Measurements from ENCODE around the gene TPT1. TPM values are rescaled to one million over a fixed set of nuclear protein-coding genes. Genes with fewer than 3 reads are reported as not detected.
A peak's percentile ranks its signal among the peaks of the same experiment; 100 is the strongest.

The TPT1 gene
- total and polyA plus RNA-seq, 9 of the 15 experiments (the other 6 are each of a cell fraction or from before 2014, with no cell fraction given): 602 to 2,508 (median 1,784) TPM

DNA sequence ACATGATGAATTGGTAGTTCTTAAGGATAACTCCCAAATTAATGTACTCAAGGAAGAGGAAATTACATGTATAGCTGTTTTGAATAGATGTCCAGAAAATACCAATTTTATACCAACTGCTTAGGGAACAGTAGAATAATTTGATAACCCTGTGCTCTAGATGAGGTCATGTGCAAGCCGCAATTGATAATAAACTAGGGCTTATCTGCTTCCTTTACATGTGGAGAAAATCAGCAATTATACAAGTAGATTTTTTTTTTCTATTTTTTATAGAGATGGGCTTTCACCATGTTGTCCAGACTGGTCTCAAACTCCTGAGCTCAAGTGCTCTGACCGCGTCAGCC is 9.3 kb downstream of the TPT1 start:
- POLR2A ChIA-PET: interaction anchor here (1.3 to 4.1 kb wide), 3 partner anchors 9 to 15 kb away, joined by 4 to 27 read pairs (median 9); partner anchors contain the start of gene TPT1
- DNase-seq (ENCODE audit: extremely low read depth in 1 of 4, low spot score in 3 of 4): no peak
- TF ChIP-seq ILF3 (IDR thresholded peaks at IDR 0.05; ENCODE audit: borderline replicate concordance): peak; percentile 27; the same call in 1 of the 2 replicates
- TF ChIP-seq, protein P1, sequence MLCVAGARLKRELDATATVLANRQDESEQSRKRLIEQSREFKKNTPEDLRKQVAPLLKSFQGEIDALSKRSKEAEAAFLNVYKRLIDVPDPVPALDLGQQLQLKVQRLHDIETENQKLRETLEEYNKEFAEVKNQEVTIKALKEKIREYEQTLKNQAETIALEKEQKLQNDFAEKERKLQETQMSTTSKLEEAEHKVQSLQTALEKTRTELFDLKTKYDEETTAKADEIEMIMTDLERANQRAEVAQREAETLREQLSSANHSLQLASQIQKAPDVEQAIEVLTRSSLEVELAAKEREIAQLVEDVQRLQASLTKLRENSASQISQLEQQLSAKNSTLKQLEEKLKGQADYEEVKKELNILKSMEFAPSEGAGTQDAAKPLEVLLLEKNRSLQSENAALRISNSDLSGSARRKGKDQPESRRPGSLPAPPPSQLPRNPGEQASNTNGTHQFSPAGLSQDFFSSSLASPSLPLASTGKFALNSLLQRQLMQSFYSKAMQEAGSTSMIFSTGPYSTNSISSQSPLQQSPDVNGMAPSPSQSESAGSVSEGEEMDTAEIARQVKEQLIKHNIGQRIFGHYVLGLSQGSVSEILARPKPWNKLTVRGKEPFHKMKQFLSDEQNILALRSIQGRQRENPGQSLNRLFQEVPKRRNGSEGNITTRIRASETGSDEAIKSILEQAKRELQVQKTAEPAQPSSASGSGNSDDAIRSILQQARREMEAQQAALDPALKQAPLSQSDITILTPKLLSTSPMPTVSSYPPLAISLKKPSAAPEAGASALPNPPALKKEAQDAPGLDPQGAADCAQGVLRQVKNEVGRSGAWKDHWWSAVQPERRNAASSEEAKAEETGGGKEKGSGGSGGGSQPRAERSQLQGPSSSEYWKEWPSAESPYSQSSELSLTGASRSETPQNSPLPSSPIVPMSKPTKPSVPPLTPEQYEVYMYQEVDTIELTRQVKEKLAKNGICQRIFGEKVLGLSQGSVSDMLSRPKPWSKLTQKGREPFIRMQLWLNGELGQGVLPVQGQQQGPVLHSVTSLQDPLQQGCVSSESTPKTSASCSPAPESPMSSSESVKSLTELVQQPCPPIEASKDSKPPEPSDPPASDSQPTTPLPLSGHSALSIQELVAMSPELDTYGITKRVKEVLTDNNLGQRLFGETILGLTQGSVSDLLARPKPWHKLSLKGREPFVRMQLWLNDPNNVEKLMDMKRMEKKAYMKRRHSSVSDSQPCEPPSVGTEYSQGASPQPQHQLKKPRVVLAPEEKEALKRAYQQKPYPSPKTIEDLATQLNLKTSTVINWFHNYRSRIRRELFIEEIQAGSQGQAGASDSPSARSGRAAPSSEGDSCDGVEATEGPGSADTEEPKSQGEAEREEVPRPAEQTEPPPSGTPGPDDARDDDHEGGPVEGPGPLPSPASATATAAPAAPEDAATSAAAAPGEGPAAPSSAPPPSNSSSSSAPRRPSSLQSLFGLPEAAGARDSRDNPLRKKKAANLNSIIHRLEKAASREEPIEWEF (CRISPR knock-in tag; IDR thresholded peaks at IDR 0.05): no peak
- TF ChIP-seq POLR2AphosphoS2 (IDR thresholded peaks at IDR 0.05; ENCODE audit: low read length): 0 out of 2 replicates have a peak, but pooled peaks have one; percentile 26
- TF ChIP-seq SNRNP70 (optimal IDR thresholded peaks at IDR 0.05; ENCODE audit: low read depth, low read length): no peak
- no peak for TF ChIP-seq ELF4 (CRISPR knock-in tag; IDR thresholded peaks at IDR 0.05)
- TF ChIP-seq TSC22D4 (tag; IDR thresholded peaks at IDR 0.05): no peak
- no peak for TF ChIP-seq HDAC6 (IDR thresholded peaks at IDR 0.05; ENCODE audit: low read depth, low read length)
- TF ChIP-seq CHCHD3 (CRISPR knock-in tag; IDR thresholded peaks at IDR 0.05): no peak
- no peak for TF ChIP-seq IRF2 (CRISPR knock-in tag; IDR thresholded peaks at IDR 0.05)
- TF ChIP-seq, protein P2, sequence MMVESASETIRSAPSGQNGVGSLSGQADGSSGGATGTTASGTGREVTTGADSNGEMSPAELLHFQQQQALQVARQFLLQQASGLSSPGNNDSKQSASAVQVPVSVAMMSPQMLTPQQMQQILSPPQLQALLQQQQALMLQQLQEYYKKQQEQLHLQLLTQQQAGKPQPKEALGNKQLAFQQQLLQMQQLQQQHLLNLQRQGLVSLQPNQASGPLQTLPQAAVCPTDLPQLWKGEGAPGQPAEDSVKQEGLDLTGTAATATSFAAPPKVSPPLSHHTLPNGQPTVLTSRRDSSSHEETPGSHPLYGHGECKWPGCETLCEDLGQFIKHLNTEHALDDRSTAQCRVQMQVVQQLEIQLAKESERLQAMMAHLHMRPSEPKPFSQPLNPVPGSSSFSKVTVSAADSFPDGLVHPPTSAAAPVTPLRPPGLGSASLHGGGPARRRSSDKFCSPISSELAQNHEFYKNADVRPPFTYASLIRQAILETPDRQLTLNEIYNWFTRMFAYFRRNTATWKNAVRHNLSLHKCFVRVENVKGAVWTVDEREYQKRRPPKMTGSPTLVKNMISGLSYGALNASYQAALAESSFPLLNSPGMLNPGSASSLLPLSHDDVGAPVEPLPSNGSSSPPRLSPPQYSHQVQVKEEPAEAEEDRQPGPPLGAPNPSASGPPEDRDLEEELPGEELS (CRISPR knock-in tag; IDR thresholded peaks at IDR 0.05; ENCODE audit: borderline replicate concordance): no peak
- no peak for TF ChIP-seq ZNF764 (CRISPR knock-in tag; IDR thresholded peaks at IDR 0.05; ENCODE audit: low read depth)
- no peak for TF ChIP-seq ZBTB7A (IDR thresholded peaks at IDR 0.05; ENCODE audit: borderline replicate concordance, control insufficient read depth, low read depth, low read length)
- TF ChIP-seq, protein P3, sequence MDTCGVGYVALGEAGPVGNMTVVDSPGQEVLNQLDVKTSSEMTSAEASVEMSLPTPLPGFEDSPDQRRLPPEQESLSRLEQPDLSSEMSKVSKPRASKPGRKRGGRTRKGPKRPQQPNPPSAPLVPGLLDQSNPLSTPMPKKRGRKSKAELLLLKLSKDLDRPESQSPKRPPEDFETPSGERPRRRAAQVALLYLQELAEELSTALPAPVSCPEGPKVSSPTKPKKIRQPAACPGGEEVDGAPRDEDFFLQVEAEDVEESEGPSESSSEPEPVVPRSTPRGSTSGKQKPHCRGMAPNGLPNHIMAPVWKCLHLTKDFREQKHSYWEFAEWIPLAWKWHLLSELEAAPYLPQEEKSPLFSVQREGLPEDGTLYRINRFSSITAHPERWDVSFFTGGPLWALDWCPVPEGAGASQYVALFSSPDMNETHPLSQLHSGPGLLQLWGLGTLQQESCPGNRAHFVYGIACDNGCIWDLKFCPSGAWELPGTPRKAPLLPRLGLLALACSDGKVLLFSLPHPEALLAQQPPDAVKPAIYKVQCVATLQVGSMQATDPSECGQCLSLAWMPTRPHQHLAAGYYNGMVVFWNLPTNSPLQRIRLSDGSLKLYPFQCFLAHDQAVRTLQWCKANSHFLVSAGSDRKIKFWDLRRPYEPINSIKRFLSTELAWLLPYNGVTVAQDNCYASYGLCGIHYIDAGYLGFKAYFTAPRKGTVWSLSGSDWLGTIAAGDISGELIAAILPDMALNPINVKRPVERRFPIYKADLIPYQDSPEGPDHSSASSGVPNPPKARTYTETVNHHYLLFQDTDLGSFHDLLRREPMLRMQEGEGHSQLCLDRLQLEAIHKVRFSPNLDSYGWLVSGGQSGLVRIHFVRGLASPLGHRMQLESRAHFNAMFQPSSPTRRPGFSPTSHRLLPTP (IDR thresholded peaks at IDR 0.05; ENCODE audit: borderline replicate concordance, extremely low read depth, insufficient read length): no peak

More for the DNA sequence above, 9.3 kb downstream of the TPT1 start:
- WGBS (ENCODE audit: insufficient coverage, low coverage, missing lambda C conversion rate): 3% methylated on average over 3 of the region's 3 CpGs
- no peak overlapping the region for H3K4me2 ChIP-seq (ENCODE audit: insufficient read depth, low read length)
- FAIRE-seq (no peak), ATAC-seq (no peak)
- H3K9me1 ChIP-seq (ENCODE audit: control insufficient read depth, insufficient read depth, low read length): no peaks in the 10 kb centered on the region
- H3K27me3 ChIP-seq (ENCODE audit: control insufficient read depth in 2 of 2, insufficient read depth in 2 of 2, low read length in 2 of 2): no peaks in the 10 kb centered on the region
- H3K4me1 ChIP-seq (replicated peaks in 1 of 2; ENCODE audit: control insufficient read depth in 2 of 2, insufficient read depth in 2 of 2, low read length in 2 of 2): peaks cover 13 to 18% of the 10 kb centered on the region in 2 experiments
- no peak overlapping the region for H3K4me3 ChIP-seq
- no peak overlapping the region for H3K9ac ChIP-seq (ENCODE audit: insufficient read depth in 1 of 2, low read depth in 2 of 2, low read length in 2 of 2)
- peaks cover 25% of the 10 kb centered on the region; the same call in 2 of the 3 replicates for H3K36me3 ChIP-seq (ENCODE audit: control insufficient read depth, insufficient read depth, low read length)
- H2AFZ ChIP-seq (ENCODE audit: low read depth, low read length): no peak overlapping the region
- CTCF ChIA-PET (ENCODE audit: low intra/inter-chr PET ratio): no interaction called here
- H3K79me2 ChIP-seq (ENCODE audit: control insufficient read depth, insufficient read depth, low read length): peaks cover 10% of the 10 kb centered on the region; the same call in 2 of the 3 replicates
- in situ Hi-C loops (cut with MboI): no loop called here
- H3K9me3 ChIP-seq (replicated peaks; ENCODE audit: control insufficient read depth, insufficient read depth, low read depth, low read length): no peaks in the 10 kb centered on the region
- BruUV-seq (replicated peaks): no TSS peak
- no peak overlapping the region for H3K27ac ChIP-seq (ENCODE audit: extremely low read depth, low read depth, low read length)
- intact Hi-C loops (cut with micrococcal nuclease): no loop called here
- H4K20me1 ChIP-seq (replicated peaks; ENCODE audit: control insufficient read depth, insufficient read depth, low read length): peaks cover 19% of the 10 kb centered on the region
